ENCODE data around the gene DHRS4.

Gene DHRS4

DNA sequence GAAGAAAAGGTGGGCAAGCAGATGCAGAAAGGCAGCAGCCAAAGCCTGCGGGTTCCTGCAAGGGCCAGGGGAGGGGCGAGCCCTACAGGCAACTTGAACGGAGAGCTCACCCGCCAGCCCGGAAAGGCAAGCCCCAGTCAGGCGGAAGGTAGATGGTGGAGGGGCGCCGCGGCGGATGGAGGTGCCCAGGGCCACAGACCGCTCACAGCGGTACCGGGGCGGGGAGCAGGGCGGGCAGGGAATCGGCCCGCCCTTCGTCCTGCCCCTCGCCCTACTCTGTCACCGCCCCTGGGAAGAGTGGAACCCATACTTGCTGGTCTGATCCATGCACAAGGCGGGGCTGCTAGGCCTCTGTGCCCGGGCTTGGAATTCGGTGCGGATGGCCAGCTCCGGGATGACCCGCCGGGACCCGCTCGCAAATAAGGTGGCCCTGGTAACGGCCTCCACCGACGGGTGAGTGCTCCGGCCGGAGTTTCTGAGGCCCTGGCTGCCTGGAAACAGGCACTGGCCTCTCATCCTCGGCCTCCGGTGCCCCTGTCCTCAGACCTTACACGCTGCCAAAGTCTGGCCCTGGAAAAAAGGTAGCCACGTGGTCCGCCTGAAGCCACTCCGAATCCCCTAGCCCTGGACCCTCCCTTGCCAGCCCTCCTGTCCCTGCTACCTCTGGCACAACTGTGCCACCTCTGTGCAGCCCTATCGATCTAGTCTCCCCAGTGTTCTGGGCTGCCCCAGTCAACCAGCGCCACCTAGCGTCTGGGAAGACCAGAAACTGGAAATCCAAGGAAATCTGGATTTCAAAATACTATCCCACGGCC is at the start of gene DHRS4:
DHRS4 (plus strand) TSS at position 307 of the 815 bp plus-strand sequence; CDS start at position 326, 19 bp downstream.
- DNase-seq = peak; percentile 66 to 73

DNA sequence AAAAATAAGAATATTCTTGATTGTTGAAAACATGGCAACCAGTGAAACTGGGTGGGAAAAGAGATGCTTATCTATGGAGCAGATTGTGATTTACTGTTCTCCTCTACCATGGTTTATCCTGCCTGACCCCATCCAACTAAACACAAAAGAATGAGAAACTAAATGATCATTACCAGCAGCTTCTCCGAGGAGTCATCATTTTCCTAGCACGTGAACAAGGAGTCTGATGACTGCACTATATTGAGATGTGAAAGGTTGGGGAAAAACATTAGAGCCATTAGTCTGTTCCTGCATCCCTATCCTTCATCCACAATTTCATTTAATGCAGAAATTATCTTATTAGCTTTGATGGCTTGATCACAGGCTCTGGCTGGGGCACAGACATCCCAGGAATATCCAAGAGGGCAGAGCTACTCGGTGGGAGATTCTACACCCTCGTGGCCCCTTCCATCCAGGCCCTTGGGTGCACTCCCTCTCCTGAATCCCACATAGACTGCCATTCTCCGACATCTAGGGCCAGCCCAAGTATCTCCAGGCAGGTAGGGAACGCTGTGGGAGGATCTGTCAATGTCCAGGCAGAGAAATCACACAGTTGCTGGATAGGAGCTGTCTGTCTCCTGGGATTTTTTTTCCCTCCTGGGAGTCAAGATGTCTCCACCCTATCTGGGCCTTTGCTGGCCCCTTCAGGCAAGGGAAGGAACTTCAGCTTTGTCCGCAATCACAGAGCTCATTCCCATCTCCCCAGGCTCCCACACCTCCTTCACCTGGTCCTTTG is 43.3 kb upstream of the DHRS4 start:
- DNase-seq = peak in 1 of 2 experiments; percentile 8

DNA sequence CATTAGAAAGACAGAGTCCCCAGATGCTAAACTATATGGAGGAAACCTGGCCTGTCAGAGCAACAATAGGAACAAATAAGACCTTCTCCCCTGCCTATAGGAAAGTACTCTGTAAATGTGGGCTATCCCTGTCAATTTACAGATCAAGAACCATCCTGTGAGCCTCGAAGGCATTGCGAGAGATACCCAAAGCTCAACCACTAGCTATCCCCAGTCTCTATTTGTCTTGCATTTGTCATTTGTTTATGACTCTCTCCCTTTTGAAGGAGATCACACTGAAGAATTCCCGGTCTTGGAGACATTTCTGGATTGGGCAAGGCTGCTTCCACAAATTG is 42.7 kb upstream of the DHRS4 start:
- DNase-seq = no peak

DNA sequence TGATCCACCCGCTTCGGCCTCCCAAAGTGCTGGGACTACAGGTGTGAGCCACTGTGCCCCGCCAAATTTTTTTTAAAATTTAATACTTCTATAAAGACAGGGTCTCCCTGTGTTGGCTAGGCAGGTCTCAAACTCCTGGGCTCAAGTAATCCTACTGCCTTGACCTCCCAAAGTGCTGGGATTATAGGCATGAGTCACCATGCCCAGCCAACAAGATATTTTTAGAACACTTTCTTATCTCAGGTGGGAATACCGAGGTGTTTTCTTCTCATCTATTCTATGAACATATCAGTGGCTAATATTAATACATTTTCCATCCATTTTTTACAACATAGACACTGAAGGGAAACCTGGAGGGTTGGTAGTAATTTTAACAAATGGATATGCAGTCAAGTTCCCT is 38.0 kb upstream of the DHRS4 start:
- no peak for DNase-seq

DNA sequence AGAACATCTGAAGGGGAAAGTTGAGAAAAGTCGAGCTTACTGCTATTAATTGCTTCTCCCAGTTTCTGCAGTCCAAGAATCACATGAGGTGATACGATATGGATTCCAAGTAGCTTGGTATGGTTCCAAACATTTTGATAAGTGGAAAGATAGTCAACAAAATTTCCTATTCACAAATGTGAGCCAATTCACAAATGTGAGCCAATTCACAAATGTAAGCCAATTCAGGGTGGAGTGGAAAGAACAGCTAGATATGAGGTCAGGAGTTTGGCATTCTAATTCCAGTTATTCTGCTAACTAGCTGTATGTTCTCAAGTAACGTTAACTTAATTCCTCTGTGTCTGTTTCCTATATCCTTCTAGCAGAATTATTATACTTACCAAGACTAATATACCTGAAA is 37.6 kb upstream of the DHRS4 start:
- DNase-seq = no peak

DNA sequence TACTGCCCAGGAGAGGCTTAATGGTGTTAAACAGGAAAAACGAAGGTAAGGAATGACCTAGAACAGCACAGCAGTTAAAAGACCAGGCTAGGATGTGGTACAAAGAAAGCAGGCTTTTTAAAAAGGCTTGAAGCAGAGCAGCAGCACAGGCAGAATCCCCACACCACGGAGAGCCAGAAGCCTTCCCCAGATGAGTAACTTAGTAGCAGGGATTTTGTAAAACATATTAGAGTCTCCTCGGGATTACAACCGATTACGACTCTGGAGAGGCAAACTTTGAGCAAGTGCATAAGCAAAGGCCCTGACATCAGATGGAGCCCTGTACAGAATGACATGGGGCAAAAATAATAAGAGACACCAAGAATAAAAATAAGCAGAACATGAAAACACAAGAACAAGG is 37.1 kb upstream of the DHRS4 start:
- no peak for DNase-seq

DNA sequence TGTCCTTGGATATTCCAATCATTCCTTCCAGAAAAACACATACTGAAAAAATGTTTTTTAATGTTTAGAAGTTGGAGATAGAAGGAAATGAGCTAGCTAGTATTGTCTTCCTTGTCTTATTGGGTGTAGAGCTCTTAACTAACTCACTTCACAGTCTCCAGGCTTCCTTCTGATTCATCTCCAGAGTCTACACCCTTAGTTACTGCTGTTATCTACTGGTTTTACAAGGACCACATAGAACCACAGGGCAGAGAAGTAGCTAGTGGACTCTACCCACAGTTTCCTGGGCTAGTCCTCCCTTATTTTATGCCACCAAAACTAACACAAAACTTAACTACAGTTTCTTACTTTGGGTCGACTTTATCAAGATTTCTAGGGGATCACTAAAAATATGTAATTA is 31.0 kb upstream of the DHRS4 start:
- DNase-seq = no peak

DNA sequence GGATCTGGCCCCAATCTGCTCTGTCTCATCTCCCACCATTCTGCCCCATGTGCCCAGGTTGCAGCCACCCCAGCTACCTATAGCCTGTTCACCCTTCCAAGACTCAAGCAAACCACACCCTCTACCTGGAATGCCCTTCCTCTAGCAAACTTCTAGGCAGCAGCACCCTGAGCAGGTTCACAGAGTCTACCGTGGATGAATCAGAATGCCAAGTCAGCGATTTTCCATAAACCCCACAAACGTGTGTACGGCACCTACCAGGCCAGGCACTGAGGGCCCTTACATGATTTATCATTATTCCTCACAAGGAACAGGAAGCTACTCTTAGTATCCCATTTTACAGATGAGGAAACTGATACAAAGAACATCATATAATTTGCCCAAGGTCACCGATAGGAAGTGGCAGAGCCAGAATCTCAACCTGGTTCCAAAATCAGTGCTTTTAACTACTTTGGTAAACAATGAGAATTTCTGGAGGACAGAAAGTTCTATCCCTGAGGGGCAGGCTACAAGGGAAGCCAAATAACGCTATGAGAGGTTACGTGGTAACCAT is 28.0 kb upstream of the DHRS4 start:
- no peak for DNase-seq

DNA sequence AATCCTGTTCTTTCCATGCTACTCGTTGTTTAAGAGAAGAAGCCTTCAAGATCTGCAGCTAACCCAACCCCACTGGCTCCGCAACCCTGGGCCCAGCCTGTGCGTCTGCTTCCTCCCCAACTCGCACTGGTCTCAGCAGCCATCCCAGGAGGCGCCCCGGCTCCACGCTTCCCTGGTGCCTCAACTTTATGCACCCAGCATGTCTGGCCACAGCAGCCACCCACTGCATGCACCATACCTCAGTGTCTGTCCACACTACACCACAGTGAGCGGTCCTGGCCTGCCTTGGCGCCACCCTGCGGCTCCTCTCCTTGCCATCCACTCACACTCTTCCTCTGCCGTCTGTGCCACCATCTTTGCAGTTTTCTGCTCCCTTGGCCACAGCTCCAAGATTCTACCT is 27.0 kb upstream of the DHRS4 start:
- no peak for DNase-seq

DNA sequence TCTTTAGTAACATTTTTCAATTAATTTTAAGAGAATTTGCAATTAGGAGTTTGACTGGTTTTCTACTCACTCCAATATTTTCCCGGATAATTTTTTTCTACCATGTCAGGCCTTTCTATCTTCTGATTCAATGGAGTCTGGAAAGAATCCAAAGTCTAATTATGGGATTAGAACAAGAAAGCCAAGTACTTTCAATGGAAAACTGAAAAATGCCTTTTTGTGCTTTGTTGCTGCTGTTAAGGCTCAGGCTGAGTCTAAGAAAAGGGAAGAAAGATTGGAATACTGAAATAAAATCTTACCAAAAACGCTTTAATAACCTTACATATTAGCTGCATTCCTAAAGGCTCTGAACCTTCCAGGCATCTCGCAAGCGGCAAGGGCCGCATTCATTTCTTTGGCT is 24.4 kb upstream of the DHRS4 start:
- no peak for DNase-seq

DNA sequence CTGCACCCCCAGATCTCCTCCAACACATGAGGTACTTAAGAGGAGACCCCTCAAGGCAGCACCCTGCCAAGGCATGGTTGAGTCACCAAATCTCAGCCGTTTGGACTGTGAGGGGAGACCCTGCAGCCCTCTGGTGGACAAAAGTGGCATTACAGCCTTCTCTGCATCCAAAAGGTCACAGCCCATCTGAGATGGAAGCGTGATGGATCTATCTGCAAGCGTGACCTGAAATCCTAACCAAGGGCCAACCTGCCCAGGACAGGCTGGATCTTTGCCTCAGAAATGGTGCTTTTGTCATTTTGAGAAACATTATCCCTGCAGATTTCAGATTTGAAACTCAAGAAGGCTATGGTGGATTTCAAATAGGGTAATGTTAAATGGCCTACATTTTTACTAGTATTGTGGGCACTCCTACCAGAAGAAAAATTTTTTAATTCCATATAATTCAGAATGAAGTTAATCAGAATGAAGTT is 23.7 kb upstream of the DHRS4 start:
- DNase-seq = peak; percentile 31 to 48

DNA sequence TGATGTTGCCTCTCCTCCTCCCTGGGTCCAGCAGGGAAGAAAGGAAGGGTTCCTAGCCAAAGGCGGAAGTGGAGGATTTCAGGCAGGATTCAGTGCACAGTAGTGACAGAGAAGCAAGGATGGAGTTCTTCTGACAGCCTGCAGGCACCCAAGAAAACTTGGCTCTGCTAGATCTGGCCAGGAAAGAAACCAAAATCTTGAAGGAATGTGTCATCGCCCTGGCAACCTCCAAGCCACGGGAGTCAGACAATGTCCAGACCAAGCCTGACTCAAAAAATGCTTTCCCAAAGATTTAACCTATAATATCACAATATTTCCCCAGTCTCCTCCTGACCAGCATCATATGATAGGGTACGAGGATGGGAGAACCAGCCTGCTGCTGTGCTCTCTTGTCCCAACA is 22.8 kb upstream of the DHRS4 start:
- no peak for DNase-seq

DNA sequence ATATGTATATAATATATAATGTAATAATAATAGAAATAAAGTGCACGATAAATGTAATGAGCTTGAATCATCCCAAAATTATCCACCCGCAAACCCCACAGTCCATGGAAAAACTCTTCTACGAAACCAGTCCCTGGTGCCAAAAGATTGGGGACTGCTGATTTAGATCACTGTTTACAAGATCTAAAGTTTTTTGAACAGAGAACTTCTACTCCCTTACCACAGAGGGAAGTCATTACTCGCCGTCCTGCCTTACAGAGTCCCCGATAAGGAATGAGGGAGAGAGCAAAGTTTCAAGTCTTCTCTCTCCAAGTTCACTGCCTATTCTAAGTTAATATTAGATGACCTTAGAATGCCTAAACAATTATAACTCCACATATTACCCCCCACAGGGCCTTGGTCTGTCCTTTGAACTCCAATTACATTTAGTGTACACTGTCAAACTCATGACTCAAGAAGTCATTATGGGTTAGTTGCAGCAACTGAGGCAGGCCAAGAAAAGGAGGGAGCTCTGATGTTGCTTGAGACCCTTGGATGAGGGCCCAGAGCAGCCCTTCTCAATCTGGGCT is 21.8 kb upstream of the DHRS4 start:
- no peak for DNase-seq

DNA sequence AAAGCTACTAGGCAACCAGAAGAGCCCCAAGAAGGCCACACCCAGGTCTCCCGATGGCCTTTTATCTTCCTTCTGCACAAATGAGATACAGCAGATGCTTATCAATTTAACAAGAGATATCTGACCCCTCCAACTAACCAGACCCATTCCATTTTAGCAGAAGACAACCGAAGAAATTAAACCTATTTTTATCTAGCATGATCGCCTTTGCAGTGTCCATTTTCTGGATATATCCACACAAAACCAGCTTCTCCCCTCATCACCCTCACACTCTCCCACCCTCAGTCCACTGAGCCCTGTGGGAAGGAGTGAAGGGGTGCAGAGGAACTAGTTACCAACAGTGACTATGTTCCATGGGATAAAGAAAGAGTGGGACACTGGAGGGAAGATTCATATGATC is 20.9 kb upstream of the DHRS4 start:
- no peak for DNase-seq

DNA sequence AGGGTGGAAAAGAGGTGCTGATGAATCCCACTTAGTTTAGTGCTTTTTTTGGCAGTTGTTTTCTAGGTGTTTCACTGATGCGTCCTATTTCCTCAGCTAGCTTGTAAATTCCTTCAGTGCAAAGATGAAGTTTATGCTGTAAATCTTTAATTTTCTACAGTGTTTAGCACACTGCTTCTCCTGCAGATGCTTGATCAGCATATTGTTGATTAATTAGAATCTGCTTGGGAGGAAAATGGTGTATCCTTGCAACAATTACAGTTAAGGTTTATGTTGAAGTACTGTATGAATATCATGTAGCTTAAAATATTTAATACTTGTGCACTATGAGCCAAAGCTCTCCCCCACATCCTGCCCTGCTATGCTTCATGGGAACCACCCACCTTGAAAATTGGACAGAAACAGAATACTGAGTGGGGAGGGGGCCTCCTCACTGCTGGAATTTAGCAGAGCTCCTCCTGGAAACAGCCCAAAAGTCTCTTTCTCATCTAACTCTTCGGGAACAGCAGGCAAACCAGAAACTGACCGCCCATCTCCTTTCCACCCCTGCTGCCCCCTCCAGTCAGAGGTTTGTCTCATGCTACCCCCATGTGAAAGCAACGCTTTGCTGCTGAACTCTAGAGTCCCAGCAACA is 20.3 kb upstream of the DHRS4 start:
- no peak for DNase-seq

DNA sequence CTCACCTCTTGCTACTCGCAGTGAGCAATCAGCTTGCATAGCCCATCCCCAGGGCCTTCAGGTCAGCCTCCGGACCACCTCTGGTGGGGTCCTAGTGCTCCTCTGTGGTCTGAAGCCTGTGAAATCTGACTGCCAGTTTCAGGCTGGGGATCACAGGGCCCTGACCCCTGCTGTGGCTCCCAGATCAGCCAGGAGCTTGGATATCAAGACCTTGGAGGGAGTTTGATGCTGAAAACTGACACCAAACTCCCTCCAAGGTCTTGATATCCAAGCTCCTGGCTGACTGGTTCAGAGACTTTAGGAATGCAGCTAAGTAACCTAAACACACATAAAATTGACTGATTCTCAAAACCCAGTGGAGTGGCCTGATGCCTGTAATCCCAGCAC is 19.8 kb upstream of the DHRS4 start:
- no peak for DNase-seq

DNA sequence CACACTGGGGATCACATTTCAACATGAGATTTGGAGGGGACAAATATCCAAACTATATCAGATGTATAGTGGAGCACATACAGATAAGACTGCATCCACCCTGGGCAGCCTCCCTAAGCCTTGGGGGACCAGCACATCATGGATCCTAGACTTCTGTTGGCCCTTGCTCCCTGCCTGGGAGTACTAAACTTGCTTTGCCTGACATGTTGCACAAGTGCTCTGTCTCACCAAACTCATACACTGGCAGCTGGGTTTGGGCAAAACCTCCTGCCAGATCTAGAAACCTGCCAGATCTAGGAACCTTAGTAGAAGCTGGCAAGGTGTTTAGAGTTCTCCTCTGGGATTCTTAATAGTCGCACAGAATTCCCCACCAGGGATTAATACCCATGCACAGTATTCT is 18.4 kb upstream of the DHRS4 start:
- DNase-seq = no peak

DNA sequence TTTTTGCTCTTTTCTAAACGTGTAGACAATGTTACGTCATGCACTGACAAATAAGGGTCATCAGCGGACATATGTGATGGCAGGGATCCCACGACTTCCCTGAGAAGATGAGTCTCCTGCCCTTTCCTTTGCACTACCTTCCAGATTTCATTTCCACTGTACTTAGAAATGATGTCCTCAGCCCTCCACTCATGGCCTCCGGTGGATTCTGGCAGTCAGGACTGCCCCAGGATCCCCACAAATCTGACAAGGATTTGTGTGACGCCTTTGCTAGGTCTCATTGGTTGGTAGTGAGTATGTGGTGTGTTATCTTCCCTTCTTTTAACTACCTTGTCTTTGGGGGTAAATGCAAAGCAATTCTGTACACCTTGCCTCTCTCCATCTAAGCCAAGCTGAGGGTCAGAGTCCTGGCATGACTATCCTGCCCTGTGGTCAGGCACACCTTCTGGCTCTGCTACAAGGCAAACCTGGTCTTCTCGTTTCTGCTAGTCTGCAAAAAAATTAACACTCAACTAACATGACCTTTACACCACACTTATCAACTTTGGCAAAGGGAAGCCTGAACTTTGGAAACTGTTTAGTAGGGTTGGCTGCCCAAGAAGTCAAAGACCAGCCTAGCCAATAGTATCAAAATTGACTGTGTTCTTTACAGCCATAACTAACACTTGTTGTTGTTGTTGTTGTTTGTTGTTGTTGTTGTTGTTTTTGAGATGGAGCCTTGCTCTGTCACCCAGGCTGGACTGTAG is 17.3 kb upstream of the DHRS4 start:
- no peak for DNase-seq

DNA sequence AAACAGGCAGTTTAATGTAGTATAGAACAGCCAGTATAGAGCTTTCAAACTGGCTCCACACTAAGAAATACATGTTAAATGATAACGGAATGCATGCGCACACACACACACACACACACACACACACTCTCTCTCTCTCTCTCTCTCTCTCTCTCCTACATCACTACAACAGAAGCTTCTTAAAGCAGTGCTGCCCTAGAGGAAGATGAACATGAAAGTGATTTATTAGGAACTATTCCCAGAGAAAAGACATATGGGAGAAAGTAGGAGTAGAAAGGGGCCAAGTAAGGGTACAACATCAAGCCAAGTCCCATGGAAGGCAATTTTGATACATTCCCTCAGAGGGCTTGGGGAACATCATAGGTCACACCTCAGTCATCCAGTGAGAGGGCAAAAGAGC is 16.4 kb upstream of the DHRS4 start:
- DNase-seq = no peak

DNA sequence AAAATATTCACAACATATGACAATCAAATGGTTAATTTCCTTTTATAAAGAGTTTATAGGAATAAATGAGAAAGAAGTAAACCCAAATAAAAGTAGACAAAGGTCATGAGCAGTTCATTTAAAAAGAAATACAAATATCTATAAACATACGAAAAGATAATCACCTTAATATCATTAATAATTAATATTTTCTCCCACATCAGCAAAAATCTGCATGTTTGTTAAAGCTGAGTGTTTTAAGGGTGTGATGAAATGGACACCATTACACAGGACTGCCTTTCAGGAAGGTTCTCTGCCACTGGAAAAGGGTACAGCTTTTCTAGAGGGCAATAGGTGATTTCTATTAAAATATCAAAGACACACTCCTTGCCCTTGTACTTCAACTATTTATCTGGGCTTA is 14.7 kb upstream of the DHRS4 start:
- no peak for DNase-seq

DNA sequence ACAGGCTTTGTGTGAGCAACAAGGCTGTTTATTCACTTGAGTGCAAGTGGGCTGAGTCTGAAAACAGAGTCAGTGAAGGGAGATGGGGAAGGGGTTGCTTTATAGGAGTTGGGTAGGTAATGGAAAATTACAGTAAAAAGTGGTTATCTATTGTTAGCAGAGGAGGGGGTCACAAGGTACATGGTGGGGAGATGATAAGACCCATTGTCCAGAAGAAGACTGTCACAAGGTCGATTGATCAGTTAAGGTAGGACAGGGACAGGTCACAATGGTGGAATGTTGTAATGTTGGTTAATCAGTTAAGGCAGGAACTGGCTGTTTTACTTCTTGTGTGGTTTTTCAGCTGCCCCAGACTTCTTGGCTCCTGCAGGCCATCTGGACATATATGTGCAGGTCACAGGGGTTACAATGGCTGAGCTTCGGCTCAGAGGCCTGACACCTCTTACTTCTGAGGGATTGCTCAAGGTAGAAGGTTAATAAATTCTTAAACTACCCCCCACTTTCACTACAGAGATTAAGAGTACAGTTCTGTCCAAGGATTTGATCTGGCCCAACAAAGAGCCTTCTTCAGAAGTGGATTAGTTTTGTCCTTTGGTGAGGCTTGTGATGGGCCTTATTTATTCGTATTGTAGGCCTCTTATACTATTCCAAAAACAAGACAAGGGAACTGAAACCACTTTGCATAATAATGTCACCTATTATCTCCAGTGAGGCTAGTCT is 13.8 kb upstream of the DHRS4 start:
- no peak for DNase-seq

DNA sequence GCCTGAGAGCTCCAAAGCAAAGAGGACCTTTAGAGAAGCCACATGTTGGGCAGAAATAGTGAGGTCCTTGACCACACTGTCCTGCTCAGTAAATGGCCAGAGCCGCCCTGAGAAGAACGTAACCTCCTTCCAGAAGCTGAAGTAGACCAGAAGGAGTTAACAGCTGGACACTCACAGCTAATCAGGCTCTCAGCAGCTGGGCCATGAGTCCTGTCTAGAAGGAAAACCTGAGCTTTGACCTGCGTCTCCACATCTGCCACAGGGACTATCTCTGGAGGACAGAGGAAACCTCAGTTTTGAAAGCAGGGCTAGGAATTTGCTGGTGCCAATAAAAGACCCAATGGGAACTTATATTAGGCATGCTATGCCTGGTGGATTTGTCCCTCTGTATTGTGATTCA is 12.3 kb upstream of the DHRS4 start:
- no peak for DNase-seq

Data from NCI-H187 (cell line).